GM19438 (cell line): ENCODE measurements around the gene TBC1D1.

Experiments used
- ATAC-seq: cut with Tn5 transposase; IDR thresholded peaks from one replicate; pipeline ENCODE4 v1.9.1; 2021; ENCODE audit warnings: low read depth; ENCODE audit not compliant: unreplicated experiment

TBC1D1 gene

DNA sequence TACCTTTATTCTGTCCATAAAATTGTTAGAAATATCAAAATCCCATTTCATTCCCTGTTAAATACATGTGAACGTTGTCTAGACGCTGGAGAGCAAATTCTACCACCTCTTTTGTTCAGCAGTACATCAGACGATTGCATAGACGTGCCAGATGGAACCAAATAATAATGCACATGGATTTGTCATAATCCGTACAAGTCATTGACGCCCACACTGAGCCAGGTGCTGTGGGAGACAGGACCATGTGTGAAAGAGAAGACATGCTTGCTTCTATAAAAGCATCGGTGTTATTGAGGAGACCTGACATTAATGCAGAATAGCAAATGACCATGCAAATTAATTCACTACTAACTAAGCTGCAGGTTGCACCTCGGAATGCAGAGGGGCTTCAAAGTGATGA lies 244.3 kb downstream of the TBC1D1 start:
- no peak for ATAC-seq

DNA sequence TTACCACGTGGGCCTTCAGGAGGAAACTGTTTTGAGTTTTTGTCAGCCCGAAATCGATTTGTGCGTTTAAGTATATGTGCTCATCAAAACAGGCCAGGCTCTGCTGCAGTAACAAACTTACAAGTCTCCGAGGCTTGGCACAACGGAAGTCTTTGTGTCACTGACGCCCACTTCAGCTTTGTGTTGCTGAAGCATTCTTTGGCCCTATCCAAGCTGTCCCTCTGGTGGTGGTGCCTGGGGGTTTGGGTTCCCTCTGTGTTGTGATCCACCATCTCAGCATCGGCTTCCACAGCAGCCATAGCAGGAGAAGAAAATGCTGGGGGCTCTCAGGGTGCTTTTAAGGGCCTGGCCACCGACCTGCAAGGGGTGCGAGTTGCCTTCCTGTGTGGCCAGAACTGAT lies 245.7 kb downstream of the TBC1D1 start:
- ATAC-seq, result no peak

DNA sequence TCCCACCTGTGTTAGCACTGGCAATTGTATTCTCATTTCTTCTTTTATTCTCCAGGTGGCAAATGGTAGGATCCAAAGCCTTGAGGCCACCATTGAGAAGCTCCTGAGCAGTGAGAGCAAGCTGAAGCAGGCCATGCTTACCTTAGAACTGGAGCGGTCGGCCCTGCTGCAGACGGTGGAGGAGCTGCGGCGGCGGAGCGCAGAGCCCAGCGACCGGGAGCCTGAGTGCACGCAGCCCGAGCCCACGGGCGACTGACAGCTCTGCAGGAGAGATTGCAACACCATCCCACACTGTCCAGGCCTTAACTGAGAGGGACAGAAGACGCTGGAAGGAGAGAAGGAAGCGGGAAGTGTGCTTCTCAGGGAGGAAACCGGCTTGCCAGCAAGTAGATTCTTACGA lies 246.2 kb downstream of the TBC1D1 start:
- no peak for ATAC-seq

DNA sequence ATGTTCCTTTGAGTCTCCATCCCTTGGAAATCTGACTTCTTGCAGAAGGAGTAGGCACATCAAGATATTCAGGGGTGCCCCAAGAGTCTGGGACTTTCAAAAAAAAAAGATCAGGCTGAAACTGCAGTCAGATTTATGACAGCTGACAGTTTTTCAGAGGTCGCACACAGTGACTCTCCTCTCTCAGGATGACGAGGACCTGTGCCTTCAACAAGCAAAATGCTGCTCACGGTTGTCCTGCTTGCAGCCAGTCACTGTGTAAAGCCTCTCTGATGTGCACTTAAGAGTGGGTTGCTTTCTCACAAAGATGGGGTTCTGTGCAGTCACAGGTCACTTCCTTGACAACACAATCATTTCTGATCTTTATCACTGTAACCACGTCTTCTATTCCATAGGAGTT lies 247.5 kb downstream of the TBC1D1 start:
- ATAC-seq, result no peak

DNA sequence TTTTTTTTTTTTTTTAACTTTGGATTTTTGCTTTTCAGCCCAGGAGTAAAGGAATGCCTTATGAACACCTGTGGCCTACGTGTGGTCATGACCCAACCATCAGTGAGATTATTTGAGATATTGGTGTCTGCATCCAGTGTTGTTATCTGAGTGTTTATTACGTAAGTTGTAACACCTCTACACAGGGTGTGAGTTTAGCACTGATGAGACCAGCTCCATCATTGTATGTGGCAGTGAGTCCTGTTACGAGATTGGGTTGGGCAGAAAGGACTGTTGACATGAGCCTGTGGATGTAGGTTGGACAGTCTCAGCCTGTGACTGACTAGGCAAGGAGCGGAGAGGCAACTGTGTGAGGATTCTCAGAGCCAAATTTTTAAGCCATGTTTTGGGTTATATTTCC lies 248.3 kb downstream of the TBC1D1 start:
- no peak for ATAC-seq

DNA sequence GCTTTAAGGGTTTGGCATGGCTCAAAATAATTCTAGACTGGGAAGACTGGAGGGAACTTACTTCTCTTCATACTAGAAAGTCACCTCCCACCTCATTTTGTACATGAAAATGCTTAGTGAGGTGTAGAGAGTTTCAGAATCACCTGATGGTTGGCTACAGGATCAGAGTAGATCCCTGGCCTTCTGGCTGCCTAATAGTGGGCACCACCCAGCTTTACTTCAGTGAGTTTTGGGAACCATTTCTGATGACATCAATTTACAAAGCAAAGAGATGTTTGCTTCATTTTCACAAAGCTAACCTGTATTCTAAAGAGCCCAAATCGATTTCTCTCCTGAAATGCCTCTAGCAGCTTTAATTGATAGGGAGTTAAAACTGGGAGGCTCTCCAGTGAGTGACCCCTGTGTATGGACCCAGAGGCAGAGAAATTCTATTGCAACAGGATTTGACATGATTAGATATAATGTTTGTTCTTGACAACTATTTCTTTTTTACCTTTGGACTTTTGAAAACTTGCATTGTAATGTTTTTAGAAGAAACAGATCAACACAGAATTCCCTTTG lies 249.8 kb downstream of the TBC1D1 start:
- no peak for ATAC-seq

DNA sequence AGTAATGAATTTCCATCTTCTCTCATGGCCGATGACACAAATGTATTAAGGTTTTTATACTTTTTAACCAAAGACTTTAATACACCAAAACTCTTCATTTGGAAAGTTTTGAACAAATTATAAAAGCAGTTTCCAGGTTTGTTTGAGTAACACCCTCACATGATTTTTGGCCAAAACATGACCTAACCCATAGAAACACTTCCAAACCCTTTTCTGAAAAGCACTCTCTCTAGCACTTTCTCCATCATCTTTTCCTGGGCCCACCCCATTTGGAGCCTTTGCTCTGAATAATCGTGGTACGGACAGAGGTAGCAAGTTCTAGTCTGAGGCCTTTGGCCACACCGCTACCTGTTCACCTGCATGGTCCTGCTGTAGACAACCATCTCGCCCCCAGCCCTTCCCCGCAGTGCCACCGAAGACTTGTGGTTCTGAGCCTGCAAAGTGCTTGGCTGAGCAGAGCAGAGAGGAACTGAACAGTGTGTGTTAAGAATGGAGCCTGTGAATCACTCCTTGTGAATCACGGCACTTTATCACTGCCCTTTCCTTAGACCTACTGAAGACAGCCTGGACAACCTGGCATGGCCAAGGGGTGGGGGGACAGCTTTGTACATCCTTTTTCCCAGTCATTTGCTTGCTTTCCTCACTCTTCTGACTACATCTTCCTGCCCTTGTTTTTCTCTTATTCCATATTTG lies 251.1 kb downstream of the TBC1D1 start:
- no peak for ATAC-seq

DNA sequence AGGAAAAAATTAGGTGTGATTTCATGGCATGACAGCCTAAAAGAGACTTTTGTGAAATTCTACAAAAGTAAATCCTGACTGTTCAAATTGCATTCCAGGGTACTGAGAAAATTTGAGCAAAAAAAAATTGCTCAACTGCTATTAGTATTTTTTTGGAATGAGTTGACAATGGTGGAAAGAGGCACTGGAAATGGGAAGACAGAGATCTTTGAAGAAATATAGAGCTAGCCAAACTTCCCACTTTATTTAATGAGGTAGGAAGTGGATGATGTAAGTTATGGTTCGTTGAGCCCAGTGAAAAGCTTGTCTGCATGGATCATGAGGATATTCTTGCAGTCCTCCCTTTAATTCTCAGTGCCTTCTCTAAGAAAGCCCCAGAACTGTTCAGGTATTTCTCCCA lies 253.1 kb downstream of the TBC1D1 start:
- no peak for ATAC-seq

DNA sequence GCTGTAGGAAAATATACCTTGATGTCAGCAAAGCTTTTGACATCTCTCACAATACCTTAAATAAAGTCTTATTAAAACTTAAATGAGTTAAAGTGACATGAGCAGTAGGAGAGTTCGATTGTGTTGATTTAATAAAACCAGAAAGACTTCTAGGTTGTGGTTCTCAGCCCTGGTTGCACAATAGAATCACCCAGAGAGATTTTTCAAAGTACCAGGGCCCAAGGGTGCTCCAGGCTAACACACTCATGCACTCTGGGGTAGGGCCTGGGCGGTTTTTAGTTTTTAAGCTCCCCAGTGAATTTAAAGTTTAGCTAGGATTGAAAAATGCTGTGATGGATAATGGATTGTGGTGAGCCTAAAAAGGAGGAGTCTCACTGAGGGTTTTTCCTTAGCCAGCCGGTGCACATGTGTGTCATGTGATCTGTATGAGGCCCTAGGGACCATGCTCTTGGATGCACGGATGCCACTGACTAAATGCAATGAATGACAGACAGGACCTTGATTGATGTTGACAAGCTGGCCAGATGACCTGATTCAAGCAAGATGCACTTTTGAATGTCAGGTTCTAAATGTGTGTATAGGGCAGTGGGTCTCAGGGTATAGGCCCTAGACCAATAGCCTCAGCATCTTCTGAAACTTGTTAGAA lies 254.3 kb downstream of the TBC1D1 start:
- no peak for ATAC-seq

DNA sequence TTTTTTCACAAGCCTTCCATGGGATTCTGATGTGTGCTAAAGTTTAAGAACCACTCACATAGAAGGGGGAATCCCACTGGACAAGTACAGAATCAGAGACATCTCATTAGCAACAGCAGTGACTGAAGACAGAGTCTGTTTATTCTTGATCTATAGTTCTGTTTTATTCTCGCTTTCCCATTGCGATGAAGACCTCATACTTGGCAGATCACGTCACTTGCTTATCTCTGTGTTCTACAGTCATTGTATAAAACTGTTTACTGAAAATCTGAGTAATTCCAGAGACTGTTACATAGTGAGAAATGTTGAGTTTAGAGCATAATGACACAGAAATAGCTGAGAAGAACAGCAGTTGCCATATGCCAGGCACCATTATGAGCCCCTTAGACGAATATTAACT lies 254.9 kb downstream of the TBC1D1 start:
- ATAC-seq, result no peak

DNA sequence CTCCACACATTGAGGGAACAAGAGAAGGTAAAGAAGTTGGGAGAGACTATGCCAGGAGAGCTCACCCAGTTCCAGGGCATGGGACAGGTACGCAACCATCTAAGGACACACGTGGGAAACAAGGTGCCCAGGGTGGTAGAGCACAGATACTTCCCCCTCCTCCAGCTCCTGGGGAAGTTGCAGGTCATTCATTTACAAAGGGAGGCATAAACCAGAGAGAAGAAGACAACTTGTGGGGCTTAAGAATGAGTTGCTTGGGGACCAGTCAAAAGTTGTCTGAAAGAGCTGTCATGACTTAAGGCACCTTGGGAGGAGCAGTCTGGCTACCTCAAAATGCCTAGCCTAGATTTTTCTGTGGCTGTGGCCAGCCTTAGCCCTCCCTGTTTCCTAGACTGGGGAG lies 255.5 kb downstream of the TBC1D1 start:
- no peak for ATAC-seq

DNA sequence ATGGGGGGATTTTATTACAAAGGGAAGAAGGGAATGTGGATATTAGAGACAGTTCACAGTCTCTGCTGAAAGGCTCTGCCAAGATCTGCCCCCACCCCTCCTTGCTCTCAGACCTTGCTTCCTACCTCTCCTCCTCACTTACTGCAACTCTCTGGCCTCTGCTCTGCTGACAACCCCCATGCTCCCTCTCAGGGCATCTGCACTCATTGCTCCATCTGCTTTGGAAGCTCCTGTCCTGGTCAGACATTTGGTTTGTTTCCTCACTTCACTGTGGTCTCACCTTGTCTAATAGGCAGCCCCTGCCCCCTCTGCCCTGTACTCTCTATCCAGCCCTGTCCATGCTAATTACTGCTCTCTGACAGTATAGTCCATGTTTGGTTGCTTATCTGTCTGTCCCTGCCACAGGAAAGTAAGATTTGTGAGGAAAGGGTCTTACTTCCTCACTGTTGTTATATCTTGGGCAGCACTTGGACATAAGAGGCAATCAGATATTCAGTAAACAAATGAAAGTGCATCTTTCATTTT lies 258.6 kb downstream of the TBC1D1 start:
- ATAC-seq, result no peak

DNA sequence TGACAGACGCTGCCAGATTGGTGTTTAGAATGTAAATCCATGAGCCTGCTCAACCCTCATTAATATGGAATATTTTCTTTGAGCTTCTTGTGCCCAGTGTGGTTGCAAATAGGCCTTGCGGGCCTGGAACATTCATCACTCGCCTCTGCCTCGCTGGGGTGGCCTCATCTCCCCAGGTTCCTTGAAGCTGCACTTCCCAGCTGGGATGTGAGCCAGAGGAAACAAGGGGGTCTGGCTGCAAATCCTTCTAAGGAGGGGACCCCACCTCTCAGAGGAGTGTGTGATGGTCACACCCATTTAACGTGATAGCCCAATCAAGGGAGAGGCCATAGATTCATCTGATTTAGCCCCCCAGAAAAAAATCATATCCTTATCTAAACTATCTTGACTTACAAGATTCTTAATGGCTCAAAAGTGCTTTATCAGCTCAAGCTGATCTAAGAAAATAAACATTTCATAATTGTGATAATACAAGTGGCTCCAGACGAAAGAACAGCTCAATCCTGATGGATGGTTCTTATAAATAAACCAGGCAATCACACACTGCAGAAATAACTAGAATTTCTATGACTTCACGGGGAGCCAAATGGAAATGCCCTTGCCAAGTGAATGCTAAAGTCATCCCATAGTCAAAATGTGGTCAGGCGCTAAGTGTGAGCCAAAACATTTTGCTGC lies 259.2 kb downstream of the TBC1D1 start:
- no peak for ATAC-seq

DNA sequence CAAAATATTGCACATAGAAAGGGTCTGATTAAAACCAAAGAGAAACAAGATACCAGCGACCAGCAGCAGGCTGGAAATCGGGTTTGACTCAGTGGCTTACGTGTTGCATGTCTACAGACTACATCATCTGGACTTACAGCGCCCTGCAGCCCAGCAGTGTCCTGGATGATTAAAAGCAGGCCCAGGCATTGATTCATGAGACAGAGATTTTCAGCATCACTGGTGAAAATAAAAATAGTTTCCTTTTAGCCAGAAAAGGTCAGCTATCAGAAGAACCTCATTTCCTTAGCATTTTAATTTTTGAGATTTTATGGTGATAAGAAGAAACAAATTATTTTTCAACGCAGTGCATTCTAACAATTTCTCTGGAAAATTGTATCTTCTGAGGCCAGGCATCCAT lies 259.9 kb downstream of the TBC1D1 start:
- ATAC-seq, result no peak

DNA sequence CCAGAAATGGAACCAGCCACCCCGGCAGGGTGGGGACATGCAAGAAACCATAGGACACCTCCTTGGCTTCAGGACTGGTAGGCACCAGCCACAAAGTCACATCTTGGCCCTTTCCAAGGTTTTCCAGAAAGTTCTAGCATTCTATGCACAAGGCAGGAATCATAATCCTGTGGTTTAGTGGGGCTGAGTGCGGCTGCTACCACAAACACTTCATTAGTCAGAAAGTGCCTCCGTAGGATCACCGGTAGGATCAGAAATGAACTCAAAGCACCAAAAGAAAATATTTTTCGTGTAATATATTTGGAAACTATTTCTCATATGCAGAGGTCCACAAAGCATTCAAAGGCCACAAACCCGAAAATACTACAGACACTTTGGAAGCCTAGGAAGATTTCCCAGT lies 261.0 kb downstream of the TBC1D1 start:
- no peak for ATAC-seq

DNA sequence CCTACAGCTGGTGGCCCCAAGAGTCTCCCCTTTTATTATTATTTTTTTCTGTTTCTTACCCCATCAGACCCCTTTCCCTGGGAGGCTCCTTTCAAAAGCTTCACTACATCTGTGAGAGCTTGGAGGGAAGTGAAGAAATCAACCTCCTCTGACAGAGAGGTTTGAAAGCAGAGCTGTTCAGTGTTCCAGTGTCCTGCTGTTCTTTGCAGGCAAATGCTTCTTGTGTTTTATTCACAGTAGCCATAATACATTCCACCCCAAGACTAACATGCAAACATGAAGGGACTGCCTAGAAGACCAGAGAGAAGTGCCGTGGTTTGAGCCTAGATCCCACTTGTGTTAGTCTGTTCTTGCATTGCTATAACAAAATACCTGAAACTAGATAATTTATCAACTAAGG lies 261.4 kb downstream of the TBC1D1 start:
- ATAC-seq, result no peak

DNA sequence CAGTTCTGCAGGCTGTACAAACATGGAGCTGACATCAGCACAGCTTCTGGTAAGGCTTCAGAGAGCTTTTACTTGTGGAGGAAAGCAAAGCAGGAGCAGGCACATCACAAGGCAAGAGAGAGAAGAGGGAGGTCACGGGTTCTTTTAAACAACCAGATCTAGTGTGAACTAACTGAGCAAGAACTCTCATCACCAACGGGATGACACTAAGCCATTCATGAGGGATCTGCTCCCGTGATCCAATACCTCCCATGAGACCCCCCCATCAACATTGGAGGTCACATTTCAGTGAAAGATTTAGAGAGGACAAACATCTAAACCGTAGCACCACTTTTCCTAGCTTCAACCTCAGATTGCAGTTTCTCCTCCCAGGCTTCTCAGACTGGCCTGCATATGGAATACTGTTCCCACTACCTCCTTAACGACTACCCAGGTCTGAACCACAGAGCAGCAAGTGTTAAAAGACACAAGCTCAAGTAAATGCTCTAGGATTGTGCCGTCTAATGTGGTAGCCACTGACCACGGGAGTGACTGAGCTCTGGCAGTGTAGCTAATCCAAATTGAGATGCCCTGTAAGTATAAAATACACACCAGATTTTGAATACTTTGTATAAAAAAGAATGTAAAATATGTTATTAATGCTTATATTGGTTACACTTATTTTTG lies 262.0 kb downstream of the TBC1D1 start:
- no peak for ATAC-seq

DNA sequence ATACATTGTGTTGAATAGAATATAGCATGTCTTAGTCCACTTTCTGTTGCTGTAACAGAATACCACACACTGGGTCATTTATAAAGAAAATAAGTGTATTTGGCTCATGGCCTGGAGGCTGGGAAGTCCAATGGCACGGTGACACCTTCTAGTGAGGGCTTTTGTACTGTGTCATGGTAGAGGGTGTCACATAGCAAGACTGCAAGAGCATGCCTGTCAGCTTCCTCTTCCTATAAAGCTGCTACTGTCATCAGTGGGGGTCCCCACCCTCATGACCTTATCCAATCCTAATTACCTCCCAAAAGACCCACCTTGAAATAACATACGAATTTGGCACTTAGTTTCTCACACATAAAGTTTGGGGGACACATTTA lies 262.5 kb downstream of the TBC1D1 start:
- no peak for ATAC-seq

DNA sequence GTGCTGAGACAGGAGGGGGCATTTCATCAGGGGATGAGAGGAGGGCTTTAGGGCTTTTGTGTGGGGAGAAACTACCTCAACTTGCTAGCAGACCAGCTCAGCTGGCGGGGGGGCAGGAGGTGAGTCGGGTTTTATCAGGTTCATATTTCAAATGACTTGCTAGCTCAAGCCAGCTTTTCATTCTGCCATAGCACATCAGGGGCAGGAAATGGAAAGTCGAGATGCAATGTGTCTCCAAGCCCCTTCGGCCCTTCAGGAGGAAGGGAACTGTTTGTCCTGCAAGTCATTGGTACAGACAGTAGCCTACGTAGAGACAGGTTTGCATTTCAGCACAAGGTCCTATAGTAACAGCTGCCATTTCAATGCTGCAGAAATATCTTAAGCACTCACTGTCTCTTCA lies 263.4 kb downstream of the TBC1D1 start:
- ATAC-seq, result no peak

DNA sequence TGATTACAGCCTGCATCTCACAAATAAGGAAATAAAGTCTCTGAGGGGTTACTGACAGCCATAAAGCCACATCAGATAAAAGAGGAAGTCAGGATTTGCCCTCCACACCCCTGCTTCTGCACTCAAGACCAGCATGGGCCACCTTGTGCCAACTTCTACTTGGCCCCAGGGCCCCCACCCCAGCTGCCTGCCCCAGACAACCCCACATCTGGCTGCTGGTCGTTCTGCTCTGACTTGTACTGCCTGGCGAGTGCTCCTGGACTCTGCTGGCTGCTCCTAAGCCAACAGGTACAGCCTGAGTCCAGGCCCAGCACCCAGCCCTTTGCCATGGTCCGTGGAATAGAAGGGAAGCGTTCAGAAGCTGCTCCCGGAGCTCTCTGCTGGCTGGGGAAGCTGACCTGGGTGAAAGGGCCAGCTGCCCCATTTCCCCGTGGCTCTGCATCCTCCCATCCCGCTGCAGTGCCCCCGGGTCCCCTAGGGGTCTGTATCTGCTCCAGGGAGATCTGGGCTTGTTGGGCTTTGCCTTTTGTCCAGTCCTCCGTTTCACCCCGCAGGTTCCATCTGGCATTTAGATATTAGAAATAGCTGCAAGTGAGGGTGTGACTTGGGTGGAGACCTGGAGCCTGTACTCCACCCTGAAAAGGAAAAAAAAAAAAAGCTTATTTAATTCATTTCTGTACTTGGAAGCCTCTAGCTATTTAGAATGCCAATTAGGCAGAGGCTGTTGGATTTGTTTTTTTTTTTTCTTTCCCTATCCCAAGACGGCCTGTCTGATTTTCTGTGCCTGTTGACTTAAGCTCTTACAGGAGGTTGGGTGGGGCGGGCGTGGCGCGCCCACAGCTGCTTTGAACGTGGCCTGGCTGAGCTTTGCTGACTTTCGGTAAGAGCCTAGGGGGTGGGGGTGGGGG lies 264.1 kb downstream of the TBC1D1 start:
- no peak for ATAC-seq
